Stimulated activated CD4-positive, alpha-beta T cell treated with anti-CD3 and anti-CD28 coated beads, Interleukin-2, amount 100 ng/mL, for 4 hours (primary cell): ENCODE data around the gene WNT5B.
"Not testable (repeated sequence)": the region's sequence is repeated elsewhere in the genome, so short reads cannot be mapped to it uniquely, and the experiment has no call there.

Experiments used
- DNase-seq: peaks from one replicate; pipeline ENCODE4 v3.0.0-alpha.2; 2020; ENCODE audit warnings: low read depth

The WNT5B gene

DNA sequence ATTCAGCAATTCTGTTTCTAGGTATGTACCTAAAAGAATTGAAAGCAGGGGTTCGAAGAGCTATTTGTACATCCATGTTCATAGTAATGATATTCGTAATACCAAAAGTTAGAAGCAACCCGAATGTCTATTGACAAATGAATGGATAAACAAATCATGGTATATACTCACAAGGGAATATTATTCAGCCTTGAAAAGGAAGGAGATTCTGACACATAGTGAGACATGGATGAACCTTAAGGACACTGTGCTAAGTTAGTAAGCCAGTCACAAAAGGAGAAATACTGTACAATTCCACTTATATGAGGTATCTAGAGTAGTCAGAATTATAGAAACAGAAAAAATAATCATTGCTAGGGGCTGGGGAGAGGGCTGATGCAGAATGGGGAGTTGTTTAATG, 30.3 kb upstream of the WNT5B start:
- DNase-seq, result no peak

DNA sequence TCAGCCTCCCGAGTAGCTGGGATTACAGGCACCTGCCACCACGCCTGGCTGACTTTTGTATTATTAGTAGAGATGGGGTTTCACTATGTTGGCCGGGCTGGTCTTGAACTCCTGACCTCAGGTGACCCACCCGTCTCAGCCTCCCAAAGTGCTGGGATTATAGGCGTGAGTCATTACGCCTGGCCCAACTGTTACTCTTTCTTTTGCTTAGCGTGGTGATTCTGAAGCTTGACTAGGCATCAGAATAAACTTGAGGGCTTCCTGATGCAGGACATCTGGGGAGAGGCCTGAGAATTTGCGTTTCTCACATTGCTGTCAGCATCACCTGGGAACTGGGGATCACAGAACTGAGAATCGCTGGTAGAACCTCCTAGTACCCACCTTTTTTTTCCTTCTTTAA, 26.3 kb upstream of the WNT5B start:
- DNase-seq, result not testable (repeated sequence)

DNA sequence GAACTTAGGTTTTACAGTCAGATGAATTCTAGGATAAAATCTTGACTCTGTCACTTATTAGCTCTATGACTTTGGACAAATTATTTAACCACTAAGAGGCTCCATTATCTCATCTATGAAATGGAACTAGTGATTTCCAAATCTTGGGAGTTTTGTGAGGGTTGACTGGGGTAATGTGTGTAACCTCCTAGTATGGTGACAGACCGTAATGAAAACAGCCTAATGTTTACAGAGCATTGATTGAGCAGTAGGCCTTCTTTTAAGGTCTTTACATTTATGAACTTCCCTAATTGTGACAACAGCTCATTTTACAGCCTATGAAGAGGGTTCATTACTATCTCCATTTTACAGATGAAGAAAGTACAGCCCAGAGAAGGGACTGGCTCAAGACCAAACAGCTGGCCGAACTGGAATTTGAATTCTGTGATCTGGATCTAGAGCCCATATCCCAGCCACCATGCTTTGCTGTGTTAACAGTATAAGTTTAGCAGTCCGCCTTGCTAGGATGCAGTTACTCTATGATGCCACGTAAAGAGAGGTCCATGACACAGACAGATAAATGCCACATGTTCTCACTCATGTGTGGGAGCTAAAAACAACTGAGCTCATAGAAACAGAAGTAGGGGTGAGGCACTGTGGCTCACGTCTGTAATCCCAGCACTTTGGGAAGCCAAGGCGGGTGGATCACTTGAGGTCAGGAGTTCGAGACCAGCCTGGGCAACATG, 25.6 kb upstream of the WNT5B start:
- no peak for DNase-seq

DNA sequence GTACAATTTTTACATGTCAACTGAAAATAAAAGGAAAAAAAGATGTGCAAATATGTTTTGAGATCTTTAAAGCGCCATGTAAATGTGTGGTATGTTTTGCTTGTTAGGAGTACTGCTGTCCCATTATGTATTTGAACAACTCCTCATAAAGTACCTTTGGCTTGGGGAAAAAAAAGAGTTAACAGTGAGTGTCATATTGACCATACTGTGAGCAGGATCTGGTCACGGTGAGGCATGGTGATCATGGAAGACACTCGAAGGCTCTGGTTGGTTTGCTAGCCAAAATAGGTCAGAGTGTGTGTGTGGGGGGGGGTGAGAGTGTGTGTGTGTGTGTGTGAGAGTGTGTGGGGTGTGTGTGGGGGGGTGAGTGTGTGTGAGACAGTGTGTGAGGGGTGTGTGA, 24.6 kb upstream of the WNT5B start:
- DNase-seq, result no peak

DNA sequence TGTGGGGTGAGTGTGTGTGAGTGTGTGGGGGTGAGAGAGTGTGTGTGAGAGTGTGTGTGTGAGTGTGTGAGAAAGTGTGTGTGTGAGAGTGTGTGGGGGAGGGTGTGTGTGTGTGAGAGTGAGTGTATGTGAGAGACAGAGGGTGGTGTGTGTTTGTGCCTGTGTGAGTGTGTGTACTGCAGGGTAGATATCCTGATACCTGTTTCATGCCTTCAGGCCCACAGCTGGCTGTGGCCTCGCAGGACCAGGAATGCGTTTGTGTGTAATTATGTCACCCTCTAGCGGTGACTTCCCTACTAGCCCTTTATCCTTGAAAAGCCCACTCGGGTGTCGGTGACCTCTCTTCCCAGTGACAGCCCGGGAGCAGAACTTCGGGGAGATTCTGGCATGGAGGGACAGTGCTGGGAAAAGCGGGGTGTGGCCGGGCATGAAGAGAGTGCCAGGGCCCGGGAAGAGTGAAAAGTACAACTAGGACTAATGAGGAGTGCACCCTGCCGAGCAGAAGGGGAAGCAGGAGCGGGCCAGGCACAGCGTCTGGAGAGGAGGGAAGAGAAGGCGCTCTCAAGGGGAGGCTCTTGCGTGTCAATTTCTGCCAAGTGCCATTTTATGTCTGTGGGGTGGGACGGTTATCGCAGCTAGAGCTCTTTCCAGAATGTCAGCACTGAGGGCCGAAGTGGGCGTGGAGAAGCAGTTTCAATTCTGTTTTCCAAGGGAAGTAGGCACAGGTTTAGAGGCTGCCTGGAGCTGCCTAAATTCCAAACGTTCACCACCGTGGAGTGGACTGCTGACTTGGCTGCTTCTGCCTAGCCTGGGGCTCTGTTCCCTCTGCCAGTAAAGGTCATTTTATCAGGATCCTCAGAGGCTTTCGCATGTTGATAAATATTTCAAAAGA, 23.7 kb upstream of the WNT5B start:
- DNase-seq, result no peak

DNA sequence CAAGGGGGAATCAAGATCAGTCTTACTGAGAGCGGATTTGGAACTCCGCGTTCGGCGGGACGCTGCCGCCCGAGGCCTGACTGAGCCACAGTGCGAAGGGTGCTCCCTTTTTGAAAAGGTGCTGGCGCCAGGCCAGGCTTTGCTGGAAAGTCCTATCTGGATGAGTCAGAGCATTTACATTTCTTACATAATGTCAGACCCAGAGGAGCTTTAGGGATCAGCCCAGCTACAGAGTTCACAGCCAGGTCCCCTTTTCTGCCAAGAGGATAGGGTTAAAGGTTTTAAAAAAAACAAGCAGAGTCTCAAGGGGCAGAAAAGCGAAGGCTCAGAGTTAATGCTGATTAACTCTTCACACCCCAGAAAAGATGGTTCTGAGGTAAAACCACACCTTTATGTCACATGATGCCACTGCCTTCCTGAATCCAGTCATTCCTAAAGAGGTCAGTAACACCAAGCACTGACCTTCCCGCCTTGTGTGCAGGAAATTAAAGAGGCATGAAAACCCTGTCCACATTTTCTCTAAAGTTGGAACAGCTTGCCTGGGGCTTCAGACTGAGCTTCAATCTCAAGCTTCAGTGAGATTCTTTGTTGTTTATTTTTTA, 22.9 kb upstream of the WNT5B start:
- peak; percentile 70 for DNase-seq

DNA sequence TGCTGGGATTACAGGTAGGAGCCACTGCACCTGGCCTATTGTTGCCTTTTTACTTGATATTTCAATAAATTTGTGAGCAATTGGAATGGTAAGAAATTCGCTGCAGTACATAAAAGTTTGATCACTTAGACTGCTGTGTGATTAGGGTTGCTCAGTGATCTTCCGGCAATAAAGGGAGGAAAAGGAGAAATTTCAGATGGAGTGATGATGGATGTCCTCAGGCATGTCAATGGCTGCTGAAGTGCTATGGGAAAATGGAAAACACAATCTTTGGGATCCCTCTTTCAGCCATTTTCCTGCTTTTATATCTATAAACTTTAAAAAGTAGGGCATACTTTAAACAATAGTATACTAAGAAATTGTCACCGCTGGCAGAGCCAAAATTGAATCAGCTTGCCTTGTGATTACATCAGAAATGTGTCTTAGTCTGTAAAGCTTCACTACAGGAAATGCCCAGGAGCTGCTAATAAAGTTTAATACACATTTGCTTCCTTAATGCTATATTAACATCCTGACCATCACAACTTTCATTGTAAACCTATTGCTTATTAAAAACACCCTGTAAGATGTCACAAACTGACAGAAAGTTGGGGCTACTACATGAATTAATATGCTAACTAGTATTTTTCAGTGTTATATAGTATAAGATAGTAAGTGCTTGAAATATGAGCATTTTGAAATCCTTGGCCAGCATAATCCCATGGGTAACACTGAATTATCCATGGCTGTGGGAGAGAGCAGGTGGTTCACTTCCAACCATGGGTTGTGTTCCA, 20.9 kb upstream of the WNT5B start:
- DNase-seq, result no peak

DNA sequence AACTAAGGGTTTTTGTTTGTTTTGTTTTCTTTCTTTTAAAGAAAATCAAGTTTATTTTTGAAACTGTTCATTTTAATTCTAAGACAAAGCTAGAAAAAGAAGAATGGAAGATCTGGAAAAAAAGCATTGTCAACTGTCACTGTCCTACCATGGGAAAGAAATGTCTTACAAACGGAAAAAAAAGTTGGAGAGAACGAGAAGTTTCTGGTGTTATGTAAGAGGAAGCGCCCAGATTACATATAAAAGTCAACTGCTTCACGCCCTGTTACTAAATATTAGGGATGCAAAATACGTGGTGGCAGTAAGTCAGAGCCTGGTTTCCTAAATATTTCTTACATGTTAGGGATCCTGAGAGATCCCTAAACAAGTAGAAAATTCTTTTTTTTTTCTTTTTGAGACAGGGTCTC, 20.3 kb upstream of the WNT5B start:
- no peak for DNase-seq

DNA sequence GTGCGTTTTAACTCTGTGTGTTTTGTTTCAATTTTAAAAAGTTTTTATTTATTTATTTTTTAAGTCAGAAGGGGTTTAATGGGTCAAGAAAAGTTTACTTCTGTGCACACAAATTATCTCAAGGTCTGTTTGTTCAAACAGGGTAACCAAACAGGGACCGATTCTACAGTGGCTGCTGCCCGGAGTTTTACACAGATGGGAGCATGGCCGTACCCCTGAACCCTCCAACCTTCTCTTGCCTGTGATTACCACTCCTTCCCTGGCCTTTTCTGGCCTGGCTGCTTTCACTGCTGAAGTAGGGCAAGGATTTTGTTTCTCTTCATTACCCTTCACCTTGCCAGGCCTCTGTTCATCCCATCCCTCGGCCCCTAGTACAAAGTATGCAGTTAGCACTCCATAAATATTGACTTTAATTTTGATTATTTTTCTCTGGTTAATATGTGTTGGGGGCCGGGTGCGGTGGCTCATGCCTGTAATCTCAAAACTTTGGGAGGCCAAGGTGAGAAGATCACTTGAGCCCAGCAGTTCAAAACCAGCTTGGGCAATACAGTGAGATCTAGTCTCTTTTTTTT, 18.9 kb upstream of the WNT5B start:
- DNase-seq, result no peak

DNA sequence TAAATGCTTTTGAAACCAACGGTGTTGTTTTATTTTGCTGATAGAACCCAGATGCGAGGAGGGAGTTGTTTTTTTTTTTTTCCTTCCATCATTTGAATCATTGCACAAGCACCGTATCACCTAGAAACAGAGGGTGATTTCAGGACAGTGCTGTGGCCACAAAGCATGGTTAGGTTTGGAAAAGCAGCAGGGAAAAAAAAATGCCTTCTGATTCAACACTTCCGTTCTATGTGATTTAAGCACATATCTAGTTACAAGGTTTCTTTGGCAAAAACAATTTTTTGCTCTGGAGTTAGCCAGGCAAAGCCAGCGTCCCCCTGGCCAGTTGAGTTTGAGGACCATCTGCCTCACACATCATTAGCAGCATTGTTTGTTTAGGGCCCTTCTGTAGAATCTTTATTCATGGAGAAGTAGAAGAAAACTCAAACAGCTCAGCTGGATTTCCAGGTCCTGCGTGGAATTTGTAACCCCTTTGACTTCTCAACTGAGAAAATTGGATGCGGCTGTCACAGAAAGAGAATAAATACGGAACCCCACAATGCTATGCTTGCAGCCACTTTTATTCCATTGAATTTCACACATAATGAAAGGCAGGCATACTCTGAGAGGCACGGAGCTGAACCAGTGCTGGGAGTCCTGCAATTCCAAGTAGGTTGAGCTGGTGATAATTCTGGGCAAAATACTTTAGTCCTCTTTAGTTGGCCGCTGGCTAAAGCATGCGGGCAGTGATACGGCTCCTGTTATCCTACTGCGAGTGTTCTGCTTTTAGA, 17.0 kb upstream of the WNT5B start:
- DNase-seq, result no peak

DNA sequence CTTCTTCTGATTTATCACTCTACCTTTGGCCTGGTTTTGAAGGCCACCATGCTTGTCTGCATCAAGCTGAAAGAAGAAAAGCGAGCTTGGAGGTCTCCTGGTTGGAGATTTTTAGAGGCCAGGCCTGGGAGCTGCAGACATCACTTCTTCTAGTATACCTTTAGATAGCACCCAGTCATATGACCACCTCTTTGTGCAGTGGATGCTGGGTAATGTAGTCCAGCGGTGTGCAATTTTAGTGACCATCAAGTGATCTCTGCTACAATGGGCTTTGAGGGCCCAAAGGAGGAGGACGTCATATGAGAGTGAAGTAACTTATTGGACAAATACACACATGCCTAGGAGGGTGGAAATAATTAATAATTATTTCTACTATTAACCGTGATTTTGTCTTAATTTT, 15.2 kb upstream of the WNT5B start:
- DNase-seq, result no peak

DNA sequence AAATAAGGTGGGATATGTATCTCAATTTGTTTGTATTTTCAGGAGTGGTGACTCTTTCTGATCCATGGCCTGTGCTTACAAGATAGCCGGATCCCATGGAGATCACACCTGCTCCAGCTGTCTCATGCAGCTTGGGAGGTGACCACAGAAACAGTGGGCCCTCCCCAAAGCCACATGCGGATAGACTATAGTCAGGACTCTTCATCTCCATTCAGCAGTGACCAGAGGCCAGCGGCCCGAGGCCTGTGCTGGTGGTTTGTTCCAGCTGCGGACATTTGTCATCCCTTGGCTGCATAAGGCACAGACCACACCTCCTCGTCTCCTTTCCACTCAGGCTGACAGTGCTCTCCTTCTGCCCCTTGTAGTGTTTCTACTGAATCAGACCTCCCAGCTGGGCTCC, 14.7 kb upstream of the WNT5B start:
- no peak for DNase-seq

DNA sequence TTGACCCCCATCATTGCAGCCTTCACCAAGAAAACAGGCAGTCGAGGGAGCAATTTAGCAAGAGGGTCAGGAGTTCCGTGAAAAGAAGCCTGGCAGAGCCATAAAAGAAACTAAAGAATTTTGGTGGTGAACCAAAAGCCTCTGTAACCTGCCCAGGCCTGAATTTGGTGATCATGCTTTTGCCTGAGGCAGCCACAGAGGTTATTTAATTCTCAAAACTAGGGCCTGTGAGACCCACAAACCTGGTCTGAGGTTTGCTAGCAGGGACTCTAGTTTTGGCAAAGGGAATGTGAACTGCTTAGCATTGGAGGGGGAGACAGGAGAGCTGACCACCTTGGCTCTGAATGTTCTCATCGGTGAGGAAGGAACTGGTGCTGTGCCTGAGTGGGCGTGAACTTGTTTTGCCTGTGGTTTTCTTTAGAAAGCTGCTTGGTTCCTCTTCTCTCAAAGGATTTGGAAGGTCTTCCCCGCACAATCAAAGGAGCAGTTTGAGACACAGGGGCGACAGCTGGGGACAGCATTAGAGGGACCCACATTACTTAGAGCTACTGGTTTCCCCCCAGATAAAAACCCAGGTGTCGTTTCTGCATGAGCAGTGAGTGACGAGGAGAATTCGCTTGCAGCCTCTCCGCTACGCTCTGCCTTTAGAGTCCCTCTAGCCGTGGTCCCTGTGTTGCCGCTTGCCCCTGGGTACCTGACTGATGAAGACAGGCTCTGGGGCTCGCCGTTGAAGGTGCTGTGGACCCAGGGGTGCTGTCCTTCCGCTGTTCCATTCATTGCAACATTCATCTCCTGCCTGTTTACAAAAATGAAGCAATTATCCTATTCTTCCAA, 12.6 kb upstream of the WNT5B start:
- DNase-seq, result no peak

DNA sequence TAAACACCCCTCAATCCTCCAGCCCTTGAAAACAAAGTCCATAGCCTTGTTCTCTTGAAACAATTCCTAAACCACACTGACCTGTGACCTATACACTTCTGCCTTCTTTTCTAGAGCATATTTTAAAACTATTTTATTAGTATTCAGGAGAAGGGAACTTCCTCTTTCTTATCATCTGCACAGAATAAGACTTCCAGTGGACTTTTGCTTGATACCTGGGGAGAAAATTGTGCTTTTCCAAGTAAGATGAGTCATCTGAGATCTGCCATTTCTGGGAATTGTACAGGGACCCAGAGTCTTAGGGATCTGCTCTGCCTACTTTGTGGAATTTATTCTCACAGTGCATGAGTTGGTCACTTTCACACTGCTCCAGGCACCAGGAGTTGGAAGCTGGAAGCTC, 10.5 kb upstream of the WNT5B start:
- no peak for DNase-seq

DNA sequence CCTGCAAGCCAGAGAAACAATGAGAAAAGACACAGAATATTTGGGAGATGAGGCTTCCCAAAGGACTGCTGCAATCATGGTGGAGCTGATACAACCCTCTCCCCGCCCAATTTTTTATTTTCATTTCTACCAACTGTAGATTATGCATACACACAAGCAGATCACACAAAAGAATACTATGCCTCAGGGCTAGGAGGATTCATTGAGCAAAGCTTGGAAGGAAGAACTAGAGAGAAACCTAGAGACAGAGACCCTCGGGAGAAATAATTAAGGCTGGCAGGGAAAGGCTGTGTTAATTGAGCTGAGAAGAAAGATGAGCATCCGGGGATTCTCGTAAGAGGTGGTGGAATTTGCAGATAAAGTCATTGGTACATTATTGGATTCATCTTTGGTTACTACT, 9.9 kb upstream of the WNT5B start:
- no peak for DNase-seq

DNA sequence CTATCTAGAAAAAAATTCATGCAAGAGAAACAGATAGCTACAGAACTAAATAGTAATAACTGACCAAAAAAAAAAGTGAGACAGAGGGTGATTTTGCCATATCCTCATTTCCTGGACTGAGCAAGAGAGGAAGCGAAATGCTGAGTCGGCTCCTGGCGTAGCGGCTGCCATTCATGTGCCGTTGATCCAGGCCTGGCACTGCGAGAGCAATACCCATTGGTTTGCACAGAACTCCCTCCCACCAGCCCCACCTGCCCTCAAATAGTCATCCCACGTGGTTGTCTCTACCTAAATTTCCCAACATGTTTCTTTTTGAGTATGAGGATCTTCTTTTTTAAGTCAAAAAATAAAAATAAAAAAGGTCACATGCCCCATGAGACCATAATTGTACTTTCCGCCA, 9.4 kb upstream of the WNT5B start:
- no peak for DNase-seq

DNA sequence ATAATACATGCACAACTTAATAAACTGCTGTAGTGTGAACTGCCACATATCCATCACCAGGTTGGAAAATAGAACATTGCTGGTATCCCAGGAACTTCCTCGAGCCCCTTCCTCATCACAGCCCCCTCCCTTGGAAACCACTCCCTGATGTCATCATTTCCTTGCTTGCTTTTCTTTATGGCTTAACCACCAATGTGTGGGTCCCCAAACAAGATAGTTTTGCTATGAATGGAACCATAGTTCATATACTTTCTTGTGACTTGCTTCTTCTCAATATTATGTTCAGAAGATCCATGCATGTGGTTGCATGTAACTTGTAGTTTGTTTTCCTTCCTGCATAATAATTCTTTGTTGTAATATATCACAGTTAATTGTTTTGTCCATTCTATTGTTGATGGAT, 8.9 kb upstream of the WNT5B start:
- no peak for DNase-seq

DNA sequence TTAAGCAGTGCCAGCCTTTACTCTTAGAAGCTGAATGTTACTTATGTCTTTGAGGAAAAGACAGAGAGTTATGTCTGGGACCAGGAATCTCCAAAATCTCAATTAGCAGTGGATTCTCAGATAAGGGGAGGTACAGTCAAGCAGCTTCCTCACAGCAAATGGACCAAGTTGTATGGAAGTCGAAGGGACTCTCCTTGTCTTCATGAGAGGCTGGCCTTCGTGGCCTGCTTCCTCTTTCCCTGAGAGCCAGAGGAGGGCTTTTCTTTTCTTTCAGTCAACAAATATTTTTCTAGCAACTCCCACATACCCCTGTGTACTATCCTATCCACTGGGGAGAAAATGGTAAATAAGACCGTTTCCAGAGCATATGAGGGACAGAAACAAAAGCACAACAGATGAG, 6.6 kb upstream of the WNT5B start:
- no peak for DNase-seq

DNA sequence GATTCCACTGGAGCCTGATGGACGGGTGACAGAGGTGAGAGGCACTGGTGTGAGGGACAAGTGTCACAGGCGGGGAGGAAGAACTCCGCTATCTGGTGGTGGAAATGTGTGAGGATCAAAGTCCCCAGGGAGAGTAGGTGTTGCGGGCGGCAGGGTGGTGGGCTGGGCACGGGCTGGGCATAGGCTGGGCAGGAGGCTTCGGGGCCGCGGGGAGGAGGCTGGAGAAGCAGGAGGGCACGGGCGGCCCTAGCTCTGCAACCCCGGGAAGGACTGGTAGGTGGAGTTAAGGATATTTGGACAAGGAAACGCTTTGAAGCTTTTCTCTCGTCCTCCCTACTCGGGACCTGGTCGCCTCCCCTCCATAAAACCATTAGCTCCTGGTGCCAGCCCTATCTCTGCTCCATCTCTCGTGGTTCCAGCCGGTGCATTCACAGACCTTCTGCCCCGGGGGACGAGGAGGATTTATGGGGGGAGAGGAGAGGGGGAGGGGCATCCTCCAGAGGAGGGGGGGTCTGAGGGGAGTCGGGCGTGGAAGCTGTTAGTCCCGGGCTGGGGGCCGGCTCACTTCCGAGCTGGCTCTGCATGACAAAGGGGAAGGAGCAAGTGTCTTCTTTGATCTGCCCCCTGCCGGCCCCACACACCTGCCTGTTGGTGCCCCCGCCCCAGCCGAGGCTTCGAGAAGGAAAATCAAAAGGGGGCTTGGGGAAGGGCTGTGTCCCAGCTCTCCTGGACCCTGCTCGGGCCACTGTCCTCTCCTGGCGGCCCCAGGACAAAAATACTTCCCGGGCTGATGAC, 504 bp downstream of the WNT5B start:
- no peak for DNase-seq
